Skin epidermis (tissue), 12 donors: ENCODE data around the gene ANKRD13C.

Experiments
- H3K27ac ChIP-seq, 21 experiments: fragments of 200-600 bp; sonication (generic) in 11 of 21; one replicate each; pipeline ENCODE4 v1.5.0; 2020; ENCODE audit warnings: mild to moderate bottlenecking in 3 of 21, inconsistent platforms in 2 of 21, moderate library complexity in 2 of 21
- H3K4me3 ChIP-seq, 7 experiments: fragments of 200-600 bp; sonication (generic) in 2 of 7; one replicate each; pipeline ENCODE4 v1.5.0; 2020; ENCODE audit warnings: inconsistent platforms in 2 of 7, mild to moderate bottlenecking in 2 of 7, moderate library complexity in 1 of 7

The ANKRD13C gene

DNA sequence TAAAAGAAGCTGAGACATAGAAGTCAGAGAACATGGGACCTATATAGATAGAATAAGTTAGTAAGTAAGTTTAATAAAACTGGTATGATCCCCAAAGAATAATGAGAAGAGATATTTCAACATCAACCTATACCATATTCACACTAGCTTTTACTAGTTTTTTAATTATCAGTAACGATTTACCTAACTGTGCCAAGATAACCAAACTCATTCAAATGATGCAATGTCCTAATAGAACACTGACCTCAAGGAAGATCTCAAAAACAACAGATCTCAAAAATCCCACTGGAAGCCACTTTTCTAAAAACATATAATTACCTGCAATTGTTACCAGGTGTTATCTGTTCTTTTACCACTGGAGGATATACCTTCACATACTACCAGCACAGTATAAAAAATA, 38.7 kb downstream of the ANKRD13C start:
- no peak overlapping the region for H3K27ac ChIP-seq
- no peak overlapping the region for H3K4me3 ChIP-seq

DNA sequence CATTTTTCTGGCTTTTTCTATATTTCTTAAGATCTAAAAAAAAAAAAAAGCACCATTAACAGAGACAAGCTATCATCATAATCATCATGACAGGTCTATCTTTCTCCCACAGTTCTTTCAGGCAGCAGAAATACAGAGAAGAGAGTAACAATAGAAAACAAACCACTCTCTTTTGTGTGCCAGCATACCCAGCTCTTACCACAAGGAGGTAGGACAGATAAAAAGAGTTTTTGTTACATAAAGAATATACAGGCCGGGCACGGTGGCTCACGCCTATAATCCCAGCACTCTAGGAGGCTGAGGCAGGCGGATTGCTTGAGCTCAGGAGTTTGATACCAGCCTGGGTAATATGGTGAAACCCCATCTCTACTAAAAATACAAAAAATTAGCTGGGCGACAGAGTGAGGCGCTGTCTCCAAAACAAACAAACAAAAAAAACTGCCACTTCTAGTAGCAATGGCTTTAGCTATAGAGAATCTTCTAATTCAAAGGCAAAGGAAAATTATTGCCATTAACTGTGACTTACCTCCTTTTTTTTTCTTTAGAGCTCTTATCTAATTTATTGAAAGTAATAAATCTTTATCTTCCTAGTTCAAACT, 39.7 kb downstream of the ANKRD13C start:
- no peak overlapping the region for H3K27ac ChIP-seq
- H3K4me3 ChIP-seq = no peak overlapping the region

DNA sequence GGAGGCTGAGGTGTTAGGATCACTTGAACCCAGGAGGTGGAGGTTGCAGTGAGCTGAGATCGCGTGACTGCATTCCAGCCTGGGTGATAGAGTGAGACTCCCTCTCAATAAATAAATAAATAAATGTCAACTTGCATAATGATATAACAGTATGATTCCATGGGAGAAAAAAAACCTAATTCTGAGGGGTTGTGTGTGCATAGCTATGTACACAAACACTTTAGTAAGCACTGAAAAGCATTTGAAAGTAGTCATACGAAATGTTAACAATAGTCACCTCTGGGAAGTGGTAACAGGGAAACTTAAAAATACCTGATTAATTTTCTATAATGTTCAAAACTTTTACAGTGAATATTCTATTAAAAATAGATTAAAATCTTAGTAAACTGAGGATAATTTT, 43.2 kb downstream of the ANKRD13C start:
- Histone ChIP-seq H3K4me3 (no peak overlapping the region), H3K27ac (no peak overlapping the region)

DNA sequence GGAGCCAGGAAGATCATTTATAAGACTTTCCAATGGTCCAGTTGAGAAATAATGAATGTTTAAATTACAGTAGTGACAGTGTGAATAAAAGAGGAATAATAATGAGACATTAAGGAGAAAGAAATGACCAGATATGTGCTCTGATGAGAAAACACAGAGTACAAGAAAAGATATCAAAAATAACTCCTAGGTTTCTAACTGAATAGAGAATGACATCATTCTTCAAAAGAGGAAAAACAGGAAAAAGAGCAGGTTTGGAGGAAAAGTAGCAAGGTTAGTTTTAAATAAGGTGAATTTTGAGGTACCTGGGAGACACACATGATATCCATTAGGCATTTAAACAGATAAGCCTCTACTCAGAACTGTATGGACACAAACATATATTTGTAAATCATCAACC, 55.0 kb downstream of the ANKRD13C start:
- Histone ChIP-seq H3K27ac (no peak overlapping the region), H3K4me3 (no peak overlapping the region)

DNA sequence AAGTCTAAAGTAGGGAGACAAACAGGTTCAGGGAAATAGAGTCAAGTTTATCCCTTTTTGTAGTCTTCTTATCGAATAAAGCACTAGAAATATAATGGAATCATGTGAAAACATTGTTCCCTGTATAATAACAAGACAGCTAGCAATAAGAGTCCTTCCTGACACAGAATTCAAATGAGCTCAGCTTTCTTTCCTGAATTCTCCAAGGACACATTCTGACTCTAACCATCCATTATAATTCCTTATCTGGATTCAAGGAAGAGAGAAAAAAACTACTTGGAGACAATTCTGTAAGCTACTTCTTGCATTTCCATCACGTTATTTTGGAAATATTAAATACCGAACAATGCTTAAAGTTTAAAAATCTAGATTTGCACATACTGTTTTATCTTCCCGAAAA, 58.8 kb downstream of the ANKRD13C start:
- H3K4me3 ChIP-seq = no peak overlapping the region
- no peak overlapping the region for H3K27ac ChIP-seq

DNA sequence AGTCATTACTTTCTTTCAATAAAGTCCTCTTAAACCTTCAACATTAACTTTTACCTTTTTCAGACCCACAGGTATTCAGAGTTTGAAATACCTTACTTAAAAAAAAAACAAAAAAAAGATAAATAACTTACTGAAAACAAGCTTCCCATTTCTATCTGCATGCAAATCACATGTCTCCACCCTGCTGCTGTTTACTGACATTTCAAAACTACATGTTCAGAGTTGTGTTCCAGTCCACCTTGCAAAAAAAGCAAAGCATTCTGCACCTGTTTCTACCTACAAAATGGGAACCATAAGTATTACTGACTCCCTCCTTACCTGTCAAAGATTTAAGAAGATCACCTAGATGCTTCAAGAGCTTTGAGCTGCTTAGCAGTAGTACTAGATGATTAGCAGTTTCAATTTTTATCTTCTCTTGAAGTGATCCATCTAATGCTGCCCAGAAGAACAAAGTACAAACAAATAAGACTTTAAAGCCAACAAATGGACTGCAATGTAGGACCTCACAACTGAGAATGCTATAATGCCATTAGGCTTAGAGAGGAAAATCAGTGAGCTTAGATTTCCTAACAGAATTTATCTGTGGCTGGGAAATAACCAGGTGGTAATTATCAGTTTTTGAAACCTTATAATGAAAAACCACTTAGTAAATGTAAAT, 61.2 kb downstream of the ANKRD13C start:
- Histone ChIP-seq H3K4me3 (no peak overlapping the region), H3K27ac (no peak overlapping the region)

DNA sequence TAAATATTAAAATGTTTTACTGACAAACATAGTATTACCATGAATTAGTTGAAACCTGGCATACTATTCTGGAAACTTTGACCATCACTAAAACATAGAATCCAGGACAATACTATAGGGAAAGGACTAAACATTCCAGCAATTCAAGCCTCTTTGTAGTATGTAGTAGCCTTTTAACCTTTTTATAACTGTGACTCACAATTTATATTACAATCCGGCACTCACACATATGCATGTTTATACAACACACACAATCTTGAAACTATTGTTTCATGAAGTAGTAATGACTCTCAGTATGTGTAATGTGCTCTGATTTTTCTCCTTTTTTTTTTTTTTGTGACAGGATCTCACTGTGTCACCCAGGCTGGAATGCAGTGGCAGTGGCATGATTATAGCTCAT, 64.3 kb downstream of the ANKRD13C start:
- H3K27ac ChIP-seq = no peak overlapping the region
- no peak overlapping the region for H3K4me3 ChIP-seq

DNA sequence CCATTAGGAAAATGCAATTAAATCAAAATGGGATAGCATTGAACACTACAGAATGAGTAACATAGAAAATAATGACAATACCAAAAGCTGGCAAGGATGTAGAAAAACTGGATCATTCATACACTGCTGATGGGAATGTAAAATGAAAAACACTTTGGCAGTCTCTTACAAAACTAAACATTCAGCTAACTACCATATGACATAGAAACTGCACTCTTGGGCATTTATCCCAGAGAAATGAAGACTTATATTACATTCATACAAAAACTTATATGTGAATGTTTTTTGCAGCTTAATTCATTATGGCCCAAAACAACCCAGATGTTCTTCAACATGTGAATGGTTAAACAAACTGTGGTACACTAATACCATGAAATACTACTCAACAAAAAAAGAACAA, 66.4 kb downstream of the ANKRD13C start:
- no peak overlapping the region for H3K27ac ChIP-seq
- H3K4me3 ChIP-seq = no peak overlapping the region

DNA sequence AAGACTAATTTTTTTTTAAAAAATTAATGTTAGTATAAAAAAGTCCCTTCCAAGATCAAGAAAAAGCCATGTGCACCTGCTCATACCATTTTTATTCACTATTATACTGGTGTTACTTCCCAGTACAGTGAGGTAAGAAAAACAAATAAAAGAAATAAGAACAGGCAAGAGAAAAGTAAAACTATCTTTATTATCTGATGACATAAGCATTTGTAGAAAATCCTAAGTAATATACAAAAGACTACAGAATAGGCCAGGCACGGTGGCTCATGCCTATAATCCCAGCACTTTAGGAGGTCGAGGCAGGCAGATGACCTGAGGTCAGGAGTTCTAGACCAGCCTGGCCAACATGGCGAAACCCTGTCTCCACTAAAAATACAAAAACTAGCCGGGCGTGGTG, 68.1 kb downstream of the ANKRD13C start:
- no peak overlapping the region for H3K27ac ChIP-seq

DNA sequence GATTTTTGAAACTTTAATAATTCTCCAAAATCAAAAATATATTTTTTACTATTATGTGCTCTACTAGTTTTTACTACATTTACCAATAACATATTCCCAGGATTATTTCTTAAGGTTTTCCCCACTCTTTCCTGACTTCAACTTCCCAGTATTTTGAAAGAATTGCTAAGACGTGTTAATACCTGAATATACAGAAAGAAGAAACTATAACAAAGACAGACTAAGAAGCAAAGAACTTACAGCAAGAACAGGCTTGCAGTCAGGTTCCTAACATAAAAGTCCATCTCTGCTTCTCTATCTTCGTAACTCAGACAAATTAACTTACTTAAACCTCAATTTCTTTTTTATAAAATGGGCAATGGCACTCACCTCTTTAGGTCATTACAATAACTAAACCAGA, 70.2 kb downstream of the ANKRD13C start:
- no peak overlapping the region for H3K27ac ChIP-seq
- no peak overlapping the region for H3K4me3 ChIP-seq

More for the DNA sequence above, 68.1 kb downstream of the ANKRD13C start:
- no peak overlapping the region for H3K4me3 ChIP-seq

DNA sequence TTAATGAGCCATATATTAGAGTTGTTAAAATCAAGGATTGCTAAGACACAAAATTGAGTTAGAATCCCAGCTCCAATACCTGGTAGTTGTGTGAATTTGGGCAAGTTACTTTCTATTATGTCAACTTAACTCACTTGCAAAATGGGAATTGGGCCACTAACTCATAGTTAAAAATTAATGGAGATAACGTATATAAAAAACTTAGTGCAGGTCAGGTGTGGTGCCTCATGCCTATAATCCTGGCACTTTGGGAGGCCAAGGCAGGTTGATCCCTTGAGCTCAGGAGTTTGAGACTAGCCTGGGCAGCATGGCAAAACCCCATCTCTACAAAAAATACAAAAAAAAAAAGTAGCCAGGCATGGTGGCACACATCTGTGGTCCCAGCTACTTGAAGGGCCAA, 75.8 kb downstream of the ANKRD13C start:
- H3K27ac ChIP-seq = no peak overlapping the region
- H3K4me3 ChIP-seq = no peak overlapping the region

DNA sequence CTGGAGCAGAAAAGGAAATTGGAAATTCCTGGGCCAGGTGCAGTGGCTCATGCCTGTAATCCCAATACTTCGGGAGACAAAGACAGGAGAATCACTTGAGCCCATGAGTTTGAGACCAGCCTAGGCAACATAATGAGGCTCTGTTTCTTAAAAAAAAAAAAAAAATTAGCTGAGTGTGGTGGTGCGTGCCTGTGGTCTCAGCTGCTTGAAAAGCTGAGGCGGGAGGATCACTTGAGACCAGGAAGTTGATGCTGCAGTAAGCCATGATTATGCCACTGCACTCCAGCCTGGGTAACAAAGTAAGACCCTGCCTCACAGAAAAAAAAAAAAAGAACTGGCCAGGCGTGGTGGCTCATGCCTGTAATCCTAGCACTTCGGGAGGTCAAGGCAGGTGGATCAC, 76.6 kb downstream of the ANKRD13C start:
- no peak overlapping the region for H3K27ac ChIP-seq
- H3K4me3 ChIP-seq = no peak overlapping the region

DNA sequence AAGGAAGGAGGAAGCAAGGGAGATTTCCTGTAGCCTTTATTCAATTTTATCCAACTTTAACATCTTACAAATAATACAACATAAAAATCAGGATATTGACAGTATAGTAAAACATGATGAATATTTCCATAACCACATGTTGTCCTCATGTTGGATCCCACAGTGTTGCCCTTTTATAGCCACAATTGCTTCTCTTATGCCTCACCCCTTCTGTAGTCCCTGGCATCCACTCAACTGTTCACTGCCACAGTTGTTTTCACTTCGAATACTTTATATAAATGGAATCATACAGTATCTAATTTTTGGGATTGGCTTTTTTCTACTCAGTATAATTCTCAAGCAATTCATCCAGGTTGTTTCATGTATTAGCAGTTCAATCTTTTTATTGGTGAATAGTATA, 88.6 kb downstream of the ANKRD13C start:
- H3K27ac ChIP-seq = no peak overlapping the region

DNA sequence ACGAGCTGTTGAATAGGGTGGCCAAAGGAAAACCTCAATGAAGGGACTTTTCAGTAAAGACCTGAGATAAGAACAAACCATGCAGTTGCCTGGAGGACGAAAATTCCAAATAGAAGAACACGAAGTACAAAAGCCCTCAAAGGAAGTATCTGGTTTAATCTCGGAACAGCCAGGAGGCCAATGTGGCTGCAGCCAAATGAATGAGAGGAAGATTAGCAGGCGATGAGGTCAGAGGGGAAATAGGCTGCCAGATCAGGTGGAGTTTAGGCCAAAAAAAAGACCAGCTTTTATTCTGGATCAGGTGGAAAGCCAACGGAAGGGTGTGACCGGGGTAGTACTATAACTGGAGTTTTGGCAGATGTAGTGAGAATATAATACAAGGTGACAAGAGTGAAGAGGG, 89.7 kb downstream of the ANKRD13C start:
- Histone ChIP-seq H3K4me3 (no peak overlapping the region), H3K27ac (no peak overlapping the region)

More for the DNA sequence above, 88.6 kb downstream of the ANKRD13C start:
- no peak overlapping the region for H3K4me3 ChIP-seq

DNA sequence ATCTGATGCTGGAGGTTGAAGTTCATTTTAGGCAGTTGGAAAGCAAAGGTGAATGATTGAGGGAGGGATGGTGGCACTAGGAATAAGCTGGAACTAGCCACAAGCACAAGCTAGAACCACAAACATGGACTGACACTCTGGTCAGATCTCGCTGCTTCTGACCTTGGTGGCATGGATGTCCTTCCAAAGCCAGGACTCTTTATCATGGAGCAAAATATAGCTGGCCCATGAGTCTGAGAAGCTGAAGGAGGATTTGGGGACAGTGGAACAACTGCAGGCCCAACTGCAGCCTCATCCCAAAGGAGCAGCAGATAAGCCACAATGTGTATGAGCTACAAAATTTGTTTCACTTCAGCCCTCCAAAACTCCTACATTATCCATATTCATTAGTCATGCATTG, 97.9 kb downstream of the ANKRD13C start:
- Histone ChIP-seq H3K4me3 (no peak overlapping the region), H3K27ac (no peak overlapping the region)

DNA sequence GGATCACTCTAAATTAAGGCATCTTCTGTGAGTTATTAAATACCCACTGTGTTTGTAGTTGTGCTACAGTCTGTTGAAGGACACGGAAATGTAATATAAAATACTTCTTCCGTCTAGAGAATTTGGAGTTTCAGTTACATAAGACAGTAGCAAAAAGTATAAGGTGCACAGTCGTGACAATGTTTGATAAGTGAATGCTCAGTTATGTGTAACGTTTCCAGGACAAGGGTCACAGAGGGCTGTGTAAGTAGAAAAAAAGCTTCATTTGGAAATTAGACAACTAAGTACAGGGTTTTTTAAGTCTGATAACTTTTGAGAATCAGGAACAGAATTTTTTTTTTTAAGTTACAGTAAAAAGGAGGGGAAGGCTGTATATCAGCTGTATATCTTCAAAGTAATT, 105.8 kb downstream of the ANKRD13C start:
- Histone ChIP-seq H3K4me3 (no peak overlapping the region), H3K27ac (no peak overlapping the region)

DNA sequence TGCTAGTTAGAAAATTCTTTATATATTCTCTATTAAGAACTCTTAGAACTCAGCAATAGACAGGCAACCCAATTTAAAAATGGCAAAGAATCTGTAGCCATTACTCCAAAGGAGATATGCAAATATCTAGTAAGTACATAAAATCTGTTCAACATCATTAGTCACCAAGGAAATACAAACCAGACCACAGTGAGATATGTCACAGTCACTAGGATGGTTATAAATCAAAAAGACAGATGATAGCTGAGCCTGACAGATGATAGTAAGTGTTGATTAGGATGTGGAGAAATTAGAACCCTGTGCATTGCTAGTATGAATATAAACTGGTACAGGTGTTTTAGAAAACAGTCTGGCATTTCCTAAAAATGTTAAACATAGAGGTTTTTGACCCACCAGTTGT, 106.8 kb downstream of the ANKRD13C start:
- H3K4me3 ChIP-seq = no peak overlapping the region
- H3K27ac ChIP-seq = no peak overlapping the region

DNA sequence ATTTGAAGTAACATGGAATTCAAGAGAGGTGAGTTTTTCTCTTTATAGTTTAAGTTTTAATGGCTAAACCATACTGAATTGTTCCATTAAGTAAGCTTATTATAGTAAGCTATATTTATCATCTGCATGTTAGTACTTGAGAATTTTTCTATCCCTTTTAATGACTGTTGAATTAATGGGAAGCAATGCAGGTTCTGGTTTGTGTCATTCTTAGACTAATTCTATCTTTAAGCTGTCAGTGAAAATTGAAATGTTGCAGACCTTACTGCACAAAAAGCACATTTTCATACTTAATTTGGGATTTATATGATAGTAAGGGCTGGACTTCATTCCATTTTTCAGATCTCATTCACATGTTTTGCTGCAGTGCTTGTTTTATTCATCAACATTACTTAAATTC, 107.4 kb downstream of the ANKRD13C start:
- no peak overlapping the region for H3K27ac ChIP-seq

DNA sequence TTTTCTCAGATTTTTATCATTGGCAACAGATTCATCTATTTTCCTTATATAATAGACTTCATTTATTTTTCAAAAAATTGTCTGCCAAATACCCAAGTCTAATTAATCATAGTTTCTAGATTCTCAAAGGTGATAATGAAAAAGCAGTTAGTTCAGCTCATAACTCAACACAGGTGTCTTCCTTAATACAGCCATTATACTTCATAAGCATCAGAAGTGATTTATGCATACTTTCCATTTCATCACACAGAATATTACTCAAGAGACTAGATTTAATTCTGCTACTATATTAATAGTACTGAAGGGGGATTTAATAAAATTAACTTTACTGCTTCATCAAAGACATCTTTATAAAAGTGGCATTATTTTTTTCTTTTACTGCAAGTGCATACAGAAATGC, 114.6 kb downstream of the ANKRD13C start:
- H3K4me3 ChIP-seq = no peak overlapping the region
- no peak overlapping the region for H3K27ac ChIP-seq

More for the DNA sequence above, 107.4 kb downstream of the ANKRD13C start:
- no peak overlapping the region for H3K4me3 ChIP-seq

DNA sequence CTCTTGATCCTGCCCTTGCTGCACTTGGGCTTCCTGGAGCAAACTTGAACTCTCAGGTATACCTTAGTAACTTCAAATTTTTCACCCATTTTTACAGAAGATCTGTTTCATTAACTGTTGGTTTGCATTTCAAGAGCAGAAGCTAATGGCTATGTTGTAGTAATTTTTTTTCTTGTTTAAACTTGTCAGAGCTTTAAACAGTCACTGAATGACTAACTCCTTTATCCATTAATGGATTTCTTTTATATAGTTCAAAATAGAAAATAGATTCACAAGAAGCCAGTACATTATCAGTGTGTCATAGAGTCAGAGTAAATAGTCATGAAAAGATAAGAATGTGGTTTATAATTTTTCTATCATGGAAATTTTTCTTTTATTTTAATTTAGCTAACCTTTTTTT, 119.8 kb downstream of the ANKRD13C start:
- H3K4me3 ChIP-seq = no peak overlapping the region
- no peak overlapping the region for H3K27ac ChIP-seq

DNA sequence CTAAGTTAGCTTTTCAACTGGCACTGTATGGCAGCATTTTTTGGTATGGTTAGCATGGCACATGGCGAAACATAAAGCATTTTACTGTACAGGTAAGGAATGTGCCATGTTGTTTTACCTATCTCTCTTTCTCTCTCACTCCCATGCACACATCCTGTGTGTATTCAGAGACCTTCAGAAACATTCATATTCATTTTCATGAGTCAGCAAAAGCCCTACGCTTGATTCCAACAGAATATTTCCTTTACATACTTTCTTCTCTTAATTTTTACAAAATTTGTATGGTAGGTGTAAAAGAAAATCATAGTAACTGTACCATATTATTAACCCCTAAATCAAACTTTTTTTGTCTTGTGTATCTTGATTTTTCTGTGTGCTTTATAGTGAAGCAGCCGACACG, 123.0 kb downstream of the ANKRD13C start:
- no peak overlapping the region for H3K4me3 ChIP-seq
- no peak overlapping the region for H3K27ac ChIP-seq

DNA sequence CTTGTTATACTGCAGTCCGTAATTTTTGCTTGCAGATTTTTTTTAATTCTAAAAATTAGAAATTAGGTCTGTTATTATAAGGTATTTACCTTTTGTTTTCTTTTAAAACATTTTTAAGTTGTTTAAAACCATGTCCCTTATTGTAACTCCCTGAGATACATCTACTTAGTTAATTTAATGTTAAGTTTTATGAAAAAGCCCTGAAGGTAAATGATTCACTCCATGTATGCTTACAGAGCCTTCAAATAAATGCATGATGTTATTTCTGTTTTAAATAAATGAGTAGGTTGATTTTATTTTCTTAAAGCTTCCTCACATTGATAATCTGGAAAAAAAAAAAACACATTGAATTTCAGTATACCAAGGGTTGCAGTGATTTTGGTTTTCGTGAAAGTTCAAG, 125.9 kb downstream of the ANKRD13C start:
- Histone ChIP-seq H3K27ac (no peak overlapping the region), H3K4me3 (no peak overlapping the region)
